GM19452 (cell line): ENCODE measurements around the gene KRTAP3-3.

Experiments used
- ATAC-seq: cut with Tn5 transposase; IDR thresholded peaks from one replicate; pipeline ENCODE4 v1.9.1; 2021; ENCODE audit not compliant: unreplicated experiment

KRTAP3-3 gene

GRCh38 chr17:40961591-40961990, 32.4 kb downstream of the KRTAP3-3 start:
- no peak for ATAC-seq

DNA sequence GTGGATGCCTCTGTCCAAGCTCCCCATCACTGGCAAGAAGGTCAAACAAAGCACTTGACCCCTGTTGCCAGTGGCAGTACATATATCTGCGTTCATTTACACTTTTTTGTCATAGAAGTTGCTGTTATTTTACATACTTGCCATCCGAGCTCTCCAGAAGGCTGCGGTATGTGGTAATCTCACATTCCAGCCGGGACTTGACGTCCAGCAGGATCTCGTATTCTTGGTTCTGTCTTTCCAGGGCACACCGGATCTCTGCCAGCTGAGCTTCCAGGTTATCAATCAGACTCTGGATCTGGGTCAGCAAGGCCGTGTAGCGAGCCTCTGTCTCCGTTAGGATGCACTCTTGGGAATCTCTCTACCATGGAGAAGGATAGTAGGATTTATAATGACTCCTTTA, 33.8 kb downstream of the KRTAP3-3 start:
- ATAC-seq, result no peak

DNA sequence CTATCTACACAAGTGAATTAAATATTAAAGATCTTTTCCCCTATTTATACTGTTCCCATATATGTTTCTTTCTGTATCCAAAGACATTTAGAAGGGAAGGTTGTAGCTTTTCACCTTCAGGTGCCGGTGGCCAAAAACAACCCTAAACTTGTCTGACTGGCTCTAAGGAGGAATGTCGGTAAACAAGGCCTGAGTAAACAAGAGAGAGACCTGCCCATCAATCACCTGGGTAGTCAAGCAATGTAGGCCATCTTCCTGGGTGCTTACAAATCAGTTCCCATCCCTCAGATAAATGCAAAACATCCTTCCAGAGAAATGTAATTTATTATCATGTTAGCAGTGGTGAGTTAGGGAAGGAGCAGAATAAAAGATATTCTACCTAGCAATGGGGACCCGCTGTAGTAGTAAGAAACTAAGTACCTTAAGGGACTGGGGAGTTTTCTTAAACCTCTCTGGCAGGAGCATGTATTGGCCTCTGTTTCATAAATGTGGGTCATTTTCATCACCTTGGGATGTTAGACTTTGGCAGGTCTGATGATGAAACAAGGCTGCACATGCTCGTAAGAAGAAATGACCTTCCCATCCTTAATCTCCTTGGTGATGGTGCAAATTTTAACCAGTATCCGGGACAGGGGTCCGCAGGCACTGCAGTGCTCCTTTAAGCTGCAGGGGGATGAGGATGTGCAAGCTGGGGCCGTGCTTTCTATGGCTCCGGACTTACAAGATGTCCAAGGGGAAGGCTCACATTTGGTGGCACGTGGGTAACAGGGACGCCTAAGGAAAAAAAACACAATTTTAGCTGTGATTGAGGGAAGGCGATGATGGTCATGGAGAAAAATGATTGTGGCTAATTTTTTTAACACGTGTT, 35.6 kb downstream of the KRTAP3-3 start:
- ATAC-seq, result no peak

DNA sequence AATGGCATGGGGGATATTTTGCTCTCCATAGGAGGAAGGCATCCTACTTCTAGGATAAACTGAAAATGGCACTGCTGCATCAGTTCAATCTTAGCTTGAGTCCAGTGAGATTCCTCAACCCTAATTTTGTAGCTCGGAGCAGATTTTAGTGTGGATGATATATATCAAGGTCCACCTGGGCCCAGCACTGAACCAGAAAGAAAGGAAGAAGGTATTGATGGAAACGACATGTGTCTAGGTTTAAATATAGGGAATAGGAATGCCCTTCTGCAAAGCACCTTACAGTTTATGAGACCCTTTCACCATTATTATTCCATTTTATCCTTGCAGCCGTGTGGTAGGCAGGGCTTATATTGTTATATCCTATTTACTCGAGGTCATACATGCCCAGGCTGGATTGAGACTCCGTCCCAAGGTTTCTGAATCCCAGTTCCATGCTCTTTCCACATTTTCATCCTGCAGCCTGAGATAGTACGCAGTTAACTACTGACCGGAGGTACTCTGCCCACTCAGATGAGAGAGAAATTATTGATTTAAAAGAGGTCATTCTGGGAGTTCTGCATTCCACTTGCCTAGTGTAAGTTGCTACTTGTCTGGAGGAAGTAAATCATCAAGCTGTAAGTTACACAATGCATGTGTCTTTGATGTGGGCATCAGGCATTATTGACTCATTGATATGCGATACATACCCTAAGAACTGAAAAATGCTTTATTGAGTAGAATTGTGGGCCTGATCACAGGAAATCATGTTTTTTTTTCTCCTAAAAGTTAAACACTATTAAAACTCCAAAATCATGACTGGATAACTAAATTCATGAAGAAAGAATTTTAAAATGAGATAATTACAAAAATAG, 37.3 kb downstream of the KRTAP3-3 start:
- ATAC-seq, result no peak

DNA sequence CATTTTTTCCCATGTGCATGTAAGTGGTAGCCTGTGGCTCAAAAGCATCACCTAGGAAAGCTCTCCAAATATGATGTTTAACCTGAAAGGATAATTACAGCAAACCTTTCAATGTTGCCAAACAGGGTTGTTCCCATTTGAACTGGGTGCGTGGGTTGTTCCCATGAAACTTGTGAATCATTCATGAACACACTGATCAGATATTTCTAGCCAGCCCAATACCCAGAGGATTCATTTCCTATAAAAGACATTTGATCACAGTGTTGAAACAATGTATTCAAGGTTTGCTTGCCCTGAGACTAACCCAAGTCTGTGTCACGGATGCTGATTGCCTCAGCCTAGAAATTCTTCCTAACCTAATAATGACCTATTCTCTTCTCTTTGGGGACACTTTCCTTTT, 40.1 kb downstream of the KRTAP3-3 start:
- ATAC-seq, result no peak

- ATAC-seq, result no peak
These were observed 41.3 kb downstream of the KRTAP3-3 start for GRCh38 chr17:40952661-40953060.

- ATAC-seq, result no peak
These were observed 41.8 kb downstream of the KRTAP3-3 start for GRCh38 chr17:40952154-40952553.

- no peak for ATAC-seq
These were observed 42.8 kb downstream of the KRTAP3-3 start for GRCh38 chr17:40951011-40951622.

DNA sequence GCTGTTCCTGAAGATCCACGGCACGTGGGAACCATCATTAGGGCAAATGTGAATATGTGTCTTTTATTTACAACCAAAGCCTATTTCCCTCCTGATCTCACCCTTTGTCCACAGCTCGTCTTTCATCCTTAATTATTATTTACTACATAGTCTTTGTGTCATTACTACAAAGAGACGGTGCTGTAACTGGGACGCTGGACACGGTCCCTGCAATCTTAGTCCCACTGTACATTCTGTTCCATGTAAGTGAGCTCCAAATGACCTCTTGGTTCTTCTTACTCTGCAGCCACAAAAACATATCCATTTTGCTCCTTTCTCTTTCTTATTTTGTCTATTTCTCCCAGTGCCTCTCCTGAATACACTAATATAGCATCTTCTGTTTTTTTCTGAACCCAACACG, 43.8 kb downstream of the KRTAP3-3 start:
- ATAC-seq, result no peak

GRCh38 chr17:40949418-40949817, 44.5 kb downstream of the KRTAP3-3 start:
- ATAC-seq, result no peak

- no peak for ATAC-seq
These were observed 46.0 kb downstream of the KRTAP3-3 start for GRCh38 chr17:40947929-40948328.

GRCh38 chr17:40945414-40945813, 48.5 kb downstream of the KRTAP3-3 start:
- no peak for ATAC-seq

GRCh38 chr17:40944531-40944930, 49.4 kb downstream of the KRTAP3-3 start:
- ATAC-seq, result no peak
